GM18511 (cell line): ENCODE data around the gene CTNNAL1.
A peak's percentile ranks its signal among the peaks of the same experiment; 100 is the strongest.
"Not testable (repeated sequence)": the region's sequence is repeated elsewhere in the genome, so short reads cannot be mapped to it uniquely, and the experiment has no call there.

Experiments
- ATAC-seq: cut with Tn5 transposase; IDR thresholded peaks from one replicate; pipeline ENCODE4 v1.9.1; 2021; ENCODE audit warnings: mild to moderate bottlenecking, moderate library complexity; ENCODE audit not compliant: unreplicated experiment

CTNNAL1 gene

DNA sequence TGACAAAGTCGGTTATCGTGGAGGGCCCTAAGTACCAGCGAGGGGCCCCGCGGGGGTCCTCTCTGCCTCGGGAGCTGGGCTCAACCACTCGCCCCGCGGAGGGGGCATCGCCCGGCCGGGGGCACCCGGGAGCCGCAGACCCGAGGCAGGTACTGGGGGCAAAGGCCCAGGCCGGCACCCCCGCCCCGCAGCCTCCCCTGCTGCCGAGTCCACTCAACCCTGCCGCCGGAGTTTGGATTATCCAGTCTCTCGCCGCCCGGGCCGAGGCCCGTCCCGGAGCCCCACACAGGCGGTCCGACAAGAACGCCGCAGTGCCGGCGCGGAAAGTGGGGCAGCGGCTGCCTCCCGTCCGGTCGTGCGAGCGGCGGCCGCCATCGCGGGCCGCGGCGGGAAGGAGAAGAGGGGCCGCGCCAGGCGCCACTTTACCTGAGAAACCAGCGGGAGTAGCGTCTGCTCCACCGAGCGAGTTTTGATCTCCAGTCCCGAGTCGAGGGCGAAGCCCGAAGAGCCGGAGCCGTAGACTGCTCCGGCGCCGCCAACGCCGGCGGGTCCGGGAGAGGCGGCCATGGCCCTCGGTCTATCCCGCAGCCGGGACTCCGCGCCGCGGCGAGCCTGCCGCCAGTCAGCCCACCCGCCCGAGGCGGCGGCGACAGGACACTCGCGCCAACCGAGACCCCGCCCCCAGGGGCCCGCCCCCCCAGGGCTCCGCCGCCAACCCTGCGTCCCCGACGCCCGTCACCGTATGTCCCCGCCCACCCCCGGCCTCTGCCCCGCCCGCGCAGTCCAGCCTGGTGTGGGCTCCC is at the start of gene CTNNAL1:
Gene CTNNAL1, minus strand, starts transcription at position 624 of the 803 bp plus-strand sequence. Its CDS starts 57 bp downstream, at position 567.
- peak; percentile 65 for ATAC-seq

DNA sequence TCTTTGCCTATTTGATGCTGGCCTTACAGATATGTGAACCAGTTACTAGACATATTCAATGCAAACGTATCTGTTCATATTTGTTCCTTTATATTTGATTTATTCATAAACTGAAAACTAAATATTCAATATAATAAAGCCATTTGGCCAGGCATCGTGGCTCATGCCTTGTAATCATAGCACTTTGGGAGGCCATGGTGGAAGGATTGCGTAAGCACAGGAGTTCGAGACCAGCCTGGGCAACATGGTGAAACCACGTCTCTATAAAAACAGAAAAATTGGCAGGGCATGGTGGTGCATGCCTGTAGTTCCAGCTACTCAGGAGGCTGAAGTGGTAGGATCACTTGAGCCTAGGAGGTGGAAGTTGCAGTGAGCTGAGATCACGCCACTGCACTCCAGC is 49.2 kb upstream of the CTNNAL1 start:
- ATAC-seq, result no peak

DNA sequence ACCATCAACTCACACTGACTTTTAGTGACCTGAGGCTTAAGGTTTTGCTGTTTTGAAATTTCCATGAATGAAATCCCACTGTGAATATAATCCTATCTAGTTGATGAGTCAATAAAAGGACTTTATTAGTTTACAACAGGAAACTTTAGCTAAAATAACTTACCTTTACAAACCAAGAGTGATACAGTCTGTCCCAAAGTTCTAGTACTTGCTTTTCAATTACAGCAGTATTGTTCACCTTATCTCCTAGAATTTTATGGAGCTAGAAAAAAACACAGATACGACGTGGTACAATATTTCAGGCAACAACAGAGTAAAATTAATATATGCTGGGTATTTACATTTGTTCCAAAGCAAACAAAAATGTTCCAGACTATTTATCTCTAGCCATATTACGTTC is 46.9 kb upstream of the CTNNAL1 start:
- no peak for ATAC-seq

- ATAC-seq, result not testable (repeated sequence)
These were observed 39.8 kb upstream of the CTNNAL1 start for GRCh38 chr9:109053121-109053520.

DNA sequence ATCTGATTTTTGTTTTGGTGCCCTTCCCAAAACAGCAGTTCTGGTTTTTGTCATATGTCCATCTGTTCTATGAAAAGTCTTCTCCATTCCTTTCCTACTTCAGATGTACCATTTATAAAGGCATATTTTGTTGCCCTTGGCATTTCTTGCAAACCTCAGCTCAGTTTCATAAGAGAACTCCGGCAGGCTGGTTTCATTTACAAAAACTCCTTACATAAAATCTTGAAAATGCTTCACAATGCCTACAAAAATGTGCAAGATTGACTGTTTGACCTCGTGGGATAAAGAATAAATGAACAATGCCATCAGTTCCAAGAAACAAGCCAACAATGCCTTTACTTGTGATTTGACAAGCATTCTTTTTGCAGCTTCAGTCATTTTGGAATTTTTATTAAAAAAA is 39.1 kb upstream of the CTNNAL1 start:
- no peak for ATAC-seq

DNA sequence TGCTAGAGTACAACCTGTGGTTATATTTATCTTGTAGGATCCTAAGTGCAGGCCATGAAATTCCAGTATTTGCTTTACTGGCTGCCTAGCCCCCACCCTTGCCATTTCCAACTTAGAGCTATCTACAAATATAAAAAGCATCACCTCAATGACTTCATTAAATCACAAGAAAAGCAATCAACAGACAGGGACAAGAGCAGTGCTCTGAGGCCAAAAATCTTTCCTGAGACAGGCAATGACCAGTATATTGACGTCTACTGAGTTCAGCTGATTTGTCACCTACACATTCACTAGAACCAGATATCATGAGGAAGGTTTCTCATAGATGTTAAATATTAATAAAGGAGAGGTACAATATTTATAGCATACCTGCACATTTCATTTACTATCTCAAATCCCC is 38.4 kb upstream of the CTNNAL1 start:
- ATAC-seq, result no peak

DNA sequence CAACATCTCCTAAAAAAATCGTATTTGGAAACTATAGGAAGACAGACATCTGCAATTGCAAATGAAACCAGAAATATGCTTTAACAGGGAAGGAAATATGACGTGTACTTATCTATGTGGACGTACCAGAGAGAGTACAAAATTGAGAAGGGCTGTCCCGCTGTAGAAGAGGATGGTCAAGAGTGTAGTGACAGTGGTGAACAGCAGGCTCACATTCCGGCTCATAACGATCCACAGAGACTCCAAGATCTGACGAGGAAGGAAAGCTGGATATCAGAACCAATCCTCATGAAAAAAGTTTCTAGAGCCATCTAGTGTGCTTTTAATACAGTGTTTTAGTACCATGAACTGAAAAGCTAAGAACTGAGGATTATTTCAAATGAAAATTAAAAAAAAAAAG is 37.1 kb upstream of the CTNNAL1 start:
- no peak for ATAC-seq

GRCh38 chr9:109048822-109049221 is 35.5 kb upstream of the CTNNAL1 start:
- ATAC-seq, result no peak

DNA sequence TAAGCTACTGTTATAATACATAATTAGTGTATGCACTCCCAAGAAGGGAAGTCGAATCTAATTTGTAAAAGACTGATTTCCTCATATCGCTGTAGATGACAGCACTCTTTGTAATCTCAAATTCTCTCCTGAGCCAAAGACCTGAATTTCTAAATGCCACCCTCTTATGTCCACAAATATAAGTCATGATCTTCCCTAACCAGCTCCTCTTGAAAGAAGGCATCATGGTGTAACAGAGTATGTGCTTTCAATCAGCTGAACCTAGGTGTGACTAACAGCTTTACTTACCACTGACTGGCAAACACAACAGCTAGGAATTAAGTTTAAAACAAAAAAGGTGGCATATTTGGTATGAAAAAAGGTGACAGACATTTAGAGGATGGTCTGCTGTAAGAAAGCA is 34.0 kb upstream of the CTNNAL1 start:
- ATAC-seq, result no peak

- no peak for ATAC-seq
These were observed 33.0 kb upstream of the CTNNAL1 start for GRCh38 chr9:109046346-109046745.

DNA sequence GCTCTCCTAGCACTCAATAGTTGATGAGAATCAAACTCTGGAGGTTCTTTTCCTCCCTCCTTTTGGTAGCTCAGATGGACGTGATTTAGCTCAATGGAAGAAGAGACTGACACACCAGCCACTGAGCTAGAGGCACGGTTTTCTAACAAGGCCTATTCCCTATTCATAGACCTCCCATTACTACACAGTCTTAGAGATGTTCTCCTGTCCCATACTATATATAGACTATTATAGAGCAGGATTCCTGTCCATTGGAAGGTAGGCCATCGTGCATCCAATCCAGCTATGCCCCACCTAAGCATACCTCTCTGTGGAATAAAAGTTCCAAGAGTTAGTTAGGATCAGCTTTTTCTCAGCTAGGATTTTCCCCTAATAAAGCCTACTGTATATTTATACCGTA is 30.3 kb upstream of the CTNNAL1 start:
- no peak for ATAC-seq

DNA sequence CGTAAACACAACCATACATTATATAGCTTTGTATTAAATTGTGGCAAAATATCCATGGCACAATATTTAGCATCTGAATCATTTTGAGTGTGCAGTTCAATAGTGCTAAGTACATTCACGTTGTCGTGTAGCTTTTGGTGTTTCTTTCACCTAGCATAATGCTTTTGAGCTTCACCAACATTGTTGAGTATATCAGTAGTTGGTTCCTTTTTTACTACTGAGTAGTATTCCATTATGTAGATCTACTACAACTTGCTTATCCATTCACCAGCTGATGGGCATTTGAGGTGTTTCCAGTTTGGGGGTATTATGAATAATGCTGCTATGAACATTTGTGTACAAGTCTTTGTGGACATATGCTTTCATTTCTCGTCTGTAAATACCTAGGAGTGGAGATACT is 27.3 kb upstream of the CTNNAL1 start:
- ATAC-seq, result no peak

DNA sequence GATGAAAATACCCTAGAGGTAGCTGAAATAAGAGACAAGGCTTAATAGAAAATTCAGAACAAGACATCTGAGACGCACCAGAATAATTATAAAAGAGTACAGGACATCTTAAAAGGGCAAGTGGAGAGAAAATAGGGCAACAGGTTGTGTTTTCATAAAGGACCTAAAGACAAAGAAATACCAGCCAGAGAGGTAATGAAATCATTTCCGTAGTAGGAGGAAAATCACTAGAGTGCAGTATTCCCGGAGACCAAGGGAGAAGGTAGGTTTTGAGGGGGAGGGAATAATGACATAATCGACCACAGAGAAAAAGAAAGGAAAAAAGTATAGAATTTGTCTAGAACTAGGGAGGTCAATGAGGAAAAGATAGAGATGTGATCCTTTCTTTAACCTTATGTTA is 26.2 kb upstream of the CTNNAL1 start:
- no peak for ATAC-seq

DNA sequence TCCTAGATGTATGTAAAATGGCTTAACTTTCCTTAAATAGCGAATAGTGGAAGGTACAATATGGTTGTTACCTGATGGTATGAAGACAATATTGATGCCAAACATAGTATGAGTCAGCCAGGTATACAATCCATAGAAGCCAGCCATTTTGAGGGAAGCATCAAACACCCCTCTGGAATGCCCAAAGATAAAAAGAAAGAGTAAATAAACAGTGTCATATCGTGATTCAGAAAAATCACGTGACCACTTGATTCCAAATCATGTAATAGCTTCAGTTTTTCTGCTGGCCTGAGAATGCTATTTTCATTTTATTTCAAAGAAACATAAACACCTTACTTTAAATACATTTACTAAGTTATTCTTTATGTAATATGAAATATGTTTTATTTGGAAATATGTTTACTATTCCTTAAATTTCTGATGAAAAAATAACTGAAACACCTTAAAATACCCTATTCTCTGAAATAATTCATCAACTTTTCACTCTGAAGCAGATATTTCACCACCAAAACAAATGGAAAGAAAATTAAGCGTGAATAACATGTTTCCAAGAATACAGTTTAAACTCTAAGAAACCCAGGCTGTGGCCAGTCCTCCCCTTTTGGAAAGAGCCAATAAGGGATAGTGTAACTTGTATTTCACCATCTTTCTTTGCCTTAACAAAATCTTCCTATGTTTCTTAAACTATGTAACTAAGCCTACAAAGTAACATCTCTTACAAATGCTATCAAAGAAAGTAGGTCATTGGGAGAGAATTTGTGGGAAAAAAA is 24.8 kb upstream of the CTNNAL1 start:
- ATAC-seq, result no peak

DNA sequence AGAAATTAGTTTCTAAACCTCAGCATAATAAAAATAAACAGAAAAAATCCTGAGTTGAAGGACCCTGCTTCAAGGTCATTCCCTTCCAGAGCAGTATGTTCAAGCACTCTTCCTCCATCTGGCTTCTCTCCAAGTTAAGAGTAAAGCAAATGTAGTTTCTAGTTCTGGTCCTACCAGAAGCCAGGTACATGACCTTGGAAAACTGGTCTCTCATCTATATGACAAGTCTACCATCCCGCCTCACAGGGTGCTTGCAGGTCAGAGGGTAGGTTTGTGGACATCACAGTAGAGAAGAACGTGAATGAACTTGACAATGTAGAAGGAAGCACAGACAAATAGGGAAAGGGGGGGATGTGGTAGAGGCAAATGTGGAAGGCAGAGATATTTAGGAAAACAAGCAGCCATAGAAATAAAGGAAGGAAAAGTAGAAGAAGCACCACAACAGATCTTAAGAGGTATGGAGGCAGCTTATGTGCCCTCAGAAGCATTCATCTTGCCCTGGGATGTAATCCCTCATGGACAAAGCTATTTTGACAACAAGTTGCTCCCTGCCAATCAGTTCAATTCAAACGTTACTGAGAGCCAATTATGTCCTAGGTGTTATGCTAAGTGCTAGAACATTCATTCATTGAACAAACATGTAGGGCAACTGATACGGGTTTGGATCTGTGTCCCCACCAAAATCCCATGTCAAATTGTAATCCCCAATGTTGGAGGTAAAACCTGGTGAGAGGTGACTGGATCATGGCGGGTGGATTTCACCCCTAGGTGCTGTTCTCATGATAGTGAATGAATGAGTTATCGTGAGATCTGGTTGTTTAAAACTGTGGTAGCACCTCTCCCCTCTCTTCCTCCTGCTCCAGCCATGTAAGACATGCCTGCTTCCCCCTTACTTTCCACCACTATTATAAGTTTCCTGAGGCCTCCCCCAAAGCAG is 23.7 kb upstream of the CTNNAL1 start:
- ATAC-seq, result no peak

- no peak for ATAC-seq
These were observed 22.6 kb upstream of the CTNNAL1 start for GRCh38 chr9:109035684-109036423.

- no peak for ATAC-seq
These were observed 20.8 kb upstream of the CTNNAL1 start for GRCh38 chr9:109033941-109034700.

GRCh38 chr9:109031241-109031640 is 17.9 kb upstream of the CTNNAL1 start:
- no peak for ATAC-seq

- ATAC-seq, result no peak
These were observed 17.1 kb upstream of the CTNNAL1 start for GRCh38 chr9:109030426-109030825.

DNA sequence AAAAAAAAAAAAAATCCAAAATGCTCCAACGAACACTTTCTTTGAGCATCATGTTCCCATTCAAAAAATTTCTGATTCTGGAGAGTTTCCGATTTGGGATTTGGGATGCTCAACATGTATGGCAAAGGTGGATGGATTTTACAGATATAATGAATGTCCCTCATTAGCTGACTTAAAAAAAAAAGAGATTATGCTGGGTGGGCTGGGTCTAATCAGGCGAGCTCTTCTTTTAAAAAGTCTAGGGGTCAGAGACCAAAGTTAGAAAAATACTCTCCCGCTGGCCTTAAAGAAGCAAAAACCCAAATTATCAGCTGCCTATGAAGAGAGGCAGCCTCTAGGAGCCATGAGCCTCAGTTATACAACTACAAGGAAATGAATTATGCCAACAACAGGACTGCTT is 15.2 kb upstream of the CTNNAL1 start:
- no peak for ATAC-seq
